ENCODE data around the gene UTP14C. TPM values are rescaled to one million over a fixed set of nuclear protein-coding genes. Genes with fewer than 3 reads are reported as not detected.
A peak's percentile ranks its signal among the peaks of the same experiment; 100 is the strongest.

The UTP14C gene
- total and polyA plus RNA-seq, 2 experiments from 2014 or later: 10.0 to 24.7 TPM

DNA sequence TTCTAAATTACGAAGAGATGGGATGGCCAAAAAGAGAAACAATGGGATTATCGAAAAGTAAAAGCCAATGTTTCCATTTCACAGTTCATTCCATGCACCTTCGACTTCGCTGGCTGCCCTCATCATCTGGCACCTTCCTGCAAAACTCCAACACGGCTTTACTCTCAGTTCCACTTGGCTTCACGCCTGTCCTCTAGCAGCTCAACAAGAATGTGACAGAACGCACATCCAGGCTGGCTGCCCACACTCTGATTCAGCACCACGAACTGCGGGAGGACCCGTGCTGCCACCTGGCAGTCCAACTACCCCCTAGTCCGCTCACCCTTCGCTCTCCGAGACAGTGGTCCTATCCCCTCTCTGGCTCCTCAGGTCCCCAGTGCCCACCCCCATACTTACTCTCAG, 25.0 kb upstream of the UTP14C start:
- TF ChIP-seq, protein P1, sequence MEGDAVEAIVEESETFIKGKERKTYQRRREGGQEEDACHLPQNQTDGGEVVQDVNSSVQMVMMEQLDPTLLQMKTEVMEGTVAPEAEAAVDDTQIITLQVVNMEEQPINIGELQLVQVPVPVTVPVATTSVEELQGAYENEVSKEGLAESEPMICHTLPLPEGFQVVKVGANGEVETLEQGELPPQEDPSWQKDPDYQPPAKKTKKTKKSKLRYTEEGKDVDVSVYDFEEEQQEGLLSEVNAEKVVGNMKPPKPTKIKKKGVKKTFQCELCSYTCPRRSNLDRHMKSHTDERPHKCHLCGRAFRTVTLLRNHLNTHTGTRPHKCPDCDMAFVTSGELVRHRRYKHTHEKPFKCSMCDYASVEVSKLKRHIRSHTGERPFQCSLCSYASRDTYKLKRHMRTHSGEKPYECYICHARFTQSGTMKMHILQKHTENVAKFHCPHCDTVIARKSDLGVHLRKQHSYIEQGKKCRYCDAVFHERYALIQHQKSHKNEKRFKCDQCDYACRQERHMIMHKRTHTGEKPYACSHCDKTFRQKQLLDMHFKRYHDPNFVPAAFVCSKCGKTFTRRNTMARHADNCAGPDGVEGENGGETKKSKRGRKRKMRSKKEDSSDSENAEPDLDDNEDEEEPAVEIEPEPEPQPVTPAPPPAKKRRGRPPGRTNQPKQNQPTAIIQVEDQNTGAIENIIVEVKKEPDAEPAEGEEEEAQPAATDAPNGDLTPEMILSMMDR (IDR thresholded peaks at IDR 0.05; ENCODE audit: poor library complexity): peak; percentile 4
- TF ChIP-seq EZH2phosphoT487 (IDR thresholded peaks at IDR 0.05; ENCODE audit: low read depth, severe bottlenecking, unreplicated experiment): no peak
- no peak for TF ChIP-seq EZH2 (IDR thresholded peaks at IDR 0.05; ENCODE audit: borderline replicate concordance)
- 61% methylated on average over 13 of the region's 13 CpGs for WGBS (ENCODE audit: low lambda C conversion rate, missing lambda C conversion rate)
- H3K4me3 ChIP-seq: no peak overlapping the region
- H3K4me1 ChIP-seq (ENCODE audit: insufficient read depth): peaks cover 52% of the 10 kb centered on the region
- H3K79me2 ChIP-seq: peaks cover 71% of the 10 kb centered on the region
- peak overlapping the region; percentile 74 for H3K27ac ChIP-seq
- H4K20me1 ChIP-seq (ENCODE audit: insufficient read depth, poor library complexity, severe bottlenecking): no peaks in the 10 kb centered on the region
- H2AFZ ChIP-seq: no peak overlapping the region
- no peaks in the 10 kb centered on the region for H3K27me3 ChIP-seq
- H3K36me3 ChIP-seq (replicated peaks; ENCODE audit: insufficient read depth, low read depth): no peaks in the 10 kb centered on the region
- no peaks in the 10 kb centered on the region for H3K9me2 ChIP-seq (replicated peaks; ENCODE audit: insufficient read depth)
- H3K4me2 ChIP-seq: peak overlapping the region; percentile 69
- DNase-seq (ENCODE audit: low spot score): no peak
- H3K9me3 ChIP-seq (ENCODE audit: low read depth): no peaks in the 10 kb centered on the region

DNA sequence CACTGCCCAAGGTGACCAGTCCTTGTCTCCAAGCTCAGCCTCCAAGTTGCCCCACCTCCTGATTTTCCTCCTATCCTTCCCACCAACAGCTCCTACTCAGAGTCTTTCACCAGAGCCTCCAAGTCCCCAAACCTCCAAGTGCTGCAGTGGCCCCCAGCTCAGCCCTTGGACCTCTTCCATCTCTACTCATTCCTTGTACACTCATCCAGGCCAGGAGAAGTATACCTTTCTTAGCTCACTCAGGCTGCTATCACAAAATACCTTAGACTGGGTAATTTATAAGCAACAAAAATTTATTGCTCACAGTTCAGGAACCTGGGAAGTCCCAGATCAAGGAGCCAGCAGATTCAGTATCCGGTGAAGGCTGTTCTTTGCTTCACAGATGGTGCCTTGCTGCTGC, 24.6 kb upstream of the UTP14C start:
- no peaks in the 10 kb centered on the region for H3K36me3 ChIP-seq (replicated peaks; ENCODE audit: insufficient read depth, low read depth)
- peaks cover 52% of the 10 kb centered on the region for H3K4me1 ChIP-seq (ENCODE audit: insufficient read depth)
- peaks cover 71% of the 10 kb centered on the region for H3K79me2 ChIP-seq
- H2AFZ ChIP-seq: no peak overlapping the region
- H3K9me3 ChIP-seq (ENCODE audit: low read depth): no peaks in the 10 kb centered on the region
- no peak overlapping the region for H3K4me3 ChIP-seq
- no peaks in the 10 kb centered on the region for H3K27me3 ChIP-seq
- H3K9me2 ChIP-seq (replicated peaks; ENCODE audit: insufficient read depth): no peaks in the 10 kb centered on the region
- WGBS (ENCODE audit: low lambda C conversion rate, missing lambda C conversion rate): 67% methylated on average over 1 of the region's 1 CpG
- peak overlapping the region; percentile 69 for H3K4me2 ChIP-seq
- TF ChIP-seq, protein P1 (IDR thresholded peaks at IDR 0.05; ENCODE audit: poor library complexity): no peak
- TF ChIP-seq EZH2phosphoT487 (IDR thresholded peaks at IDR 0.05; ENCODE audit: low read depth, severe bottlenecking, unreplicated experiment) (no peak), EZH2 (IDR thresholded peaks at IDR 0.05; ENCODE audit: borderline replicate concordance) (no peak)
- H3K27ac ChIP-seq: peak overlapping the region; percentile 74
- H4K20me1 ChIP-seq (ENCODE audit: insufficient read depth, poor library complexity, severe bottlenecking): no peaks in the 10 kb centered on the region
- no peak for DNase-seq (ENCODE audit: low spot score)

DNA sequence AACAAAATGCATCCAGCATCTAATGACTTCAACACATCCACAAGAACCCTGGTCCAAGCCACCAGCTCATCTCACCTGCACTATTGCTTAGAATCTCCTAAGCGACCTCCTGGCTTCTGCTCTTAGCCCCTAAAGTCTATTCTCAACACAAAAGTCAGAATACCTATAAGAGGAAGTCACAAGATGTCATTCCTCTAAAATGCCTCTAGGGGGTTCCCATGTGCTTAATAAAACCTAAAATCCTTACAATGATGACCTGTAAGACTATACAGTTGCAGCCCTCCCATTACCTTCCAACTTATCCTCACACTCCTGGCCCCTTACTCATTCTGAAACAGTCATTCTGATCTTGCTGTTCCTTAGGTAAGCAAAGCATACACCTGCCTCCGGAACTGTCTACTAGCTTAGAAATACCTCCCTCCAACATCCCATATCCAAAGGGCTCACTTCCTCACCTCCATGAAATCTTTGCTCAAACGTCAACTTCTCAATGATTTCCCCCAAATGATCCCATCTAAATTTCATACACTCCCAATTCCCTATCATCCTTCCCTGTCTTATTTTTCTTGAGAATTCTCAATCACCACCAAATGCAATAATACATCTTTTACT, 23.3 kb upstream of the UTP14C start:
- no peaks in the 10 kb centered on the region for H3K27me3 ChIP-seq
- H3K27ac ChIP-seq: no peak overlapping the region
- no peaks in the 10 kb centered on the region for H3K9me3 ChIP-seq (ENCODE audit: low read depth)
- no peaks in the 10 kb centered on the region for H4K20me1 ChIP-seq (ENCODE audit: insufficient read depth, poor library complexity, severe bottlenecking)
- WGBS (ENCODE audit: low lambda C conversion rate, missing lambda C conversion rate): 58% methylated on average over 3 of the region's 3 CpGs
- no peaks in the 10 kb centered on the region for H3K36me3 ChIP-seq (replicated peaks; ENCODE audit: insufficient read depth, low read depth)
- H3K4me2 ChIP-seq: no peak overlapping the region
- H3K4me1 ChIP-seq (ENCODE audit: insufficient read depth): peaks cover 51% of the 10 kb centered on the region
- no peak overlapping the region for H3K4me3 ChIP-seq
- H3K79me2 ChIP-seq: peaks cover 71% of the 10 kb centered on the region
- no peaks in the 10 kb centered on the region for H3K9me2 ChIP-seq (replicated peaks; ENCODE audit: insufficient read depth)
- H2AFZ ChIP-seq: no peak overlapping the region
- no peak for TF ChIP-seq EZH2 (IDR thresholded peaks at IDR 0.05; ENCODE audit: borderline replicate concordance)
- TF ChIP-seq, protein P1 (IDR thresholded peaks at IDR 0.05; ENCODE audit: poor library complexity): peak; percentile 55
- TF ChIP-seq EZH2phosphoT487 (IDR thresholded peaks at IDR 0.05; ENCODE audit: low read depth, severe bottlenecking, unreplicated experiment): no peak
- peak; percentile 54 for DNase-seq (ENCODE audit: low spot score)
